Fibroblast of lung (primary cell): ENCODE measurements around the gene LFNG. TPM values are rescaled to one million over a fixed set of nuclear protein-coding genes. Genes with fewer than 3 reads are reported as not detected.
A peak's percentile ranks its signal among the peaks of the same experiment; 100 is the strongest.

Source experiments
- DNase-seq, 2 donors: peaks; one replicate each; pipeline versions ENCODE4 v3.0.0 to v3.0.0-alpha.2; 2010; ENCODE audit warnings: low read depth in 2 of 2
- H2AFZ ChIP-seq: 2 replicates; pipeline ENCODE4 v1.5.1; 2012; ENCODE audit warnings: low read length, control low read depth, inconsistent platforms
- H3K27ac ChIP-seq: 2 replicates; pipeline ENCODE4 v1.5.1; 2011; ENCODE audit warnings: low read length, control low read depth; ENCODE audit not compliant: insufficient read depth
- H3K27me3 ChIP-seq: 2 replicates; pipeline ENCODE4 v1.5.1; 2011; ENCODE audit warnings: mild to moderate bottlenecking, low read length; ENCODE audit not compliant: control insufficient read depth, insufficient read depth
- H3K36me3 ChIP-seq: 2 replicates; pipeline ENCODE4 v1.5.1; 2011; ENCODE audit warnings: low read length; ENCODE audit not compliant: control insufficient read depth, insufficient read depth
- H3K4me1 ChIP-seq: 2 replicates; pipeline ENCODE4 v1.5.1; 2011; ENCODE audit warnings: low read length; ENCODE audit not compliant: control insufficient read depth, insufficient read depth; ENCODE audit errors: extremely low read depth
- H3K4me2 ChIP-seq: 2 replicates; pipeline ENCODE4 v1.5.1; 2011; ENCODE audit warnings: low read length, control low read depth; ENCODE audit not compliant: insufficient read depth; ENCODE audit errors: extremely low read depth
- H3K4me3 ChIP-seq, 4 experiments: fragments of 200-600 bp in 1 of 4; sonication (generic) in 1 of 4; replicated peaks in 1 of 4; 2 replicates each; pipeline ENCODE4 v1.5.1; 2011 to 2016; ENCODE audit warnings: low read length in 4 of 4, low read depth in 3 of 4, mild to moderate bottlenecking in 3 of 4, control low read depth in 2 of 4, inconsistent platforms in 1 of 4, mixed read lengths in 1 of 4; ENCODE audit not compliant: insufficient read depth in 1 of 4; ENCODE audit errors: control extremely low read depth in 1 of 4
- H3K79me2 ChIP-seq: 2 replicates; pipeline ENCODE4 v1.5.1; 2012; ENCODE audit warnings: mild to moderate bottlenecking, low read length, inconsistent platforms; ENCODE audit not compliant: control insufficient read depth, insufficient read depth
- H3K9ac ChIP-seq: 2 replicates; pipeline ENCODE4 v1.5.1; 2011; ENCODE audit warnings: mild to moderate bottlenecking, low read length, control low read depth; ENCODE audit not compliant: insufficient read depth
- H3K9me3 ChIP-seq: 2 replicates; pipeline ENCODE4 v1.5.1; 2012; ENCODE audit warnings: low read depth, low read length; ENCODE audit not compliant: control insufficient read depth, insufficient read depth
- H4K20me1 ChIP-seq: 2 replicates; pipeline ENCODE4 v1.5.1; 2011; ENCODE audit warnings: low read length; ENCODE audit not compliant: control insufficient read depth, insufficient read depth; ENCODE audit errors: extremely low read depth
- CTCF ChIP-seq, 2 donors: IDR thresholded peaks in 1 of 2; conservative IDR thresholded peaks in 1 of 2; 1 replicate in 1 of 2; 2 replicates in 1 of 2; pipeline ENCODE4 v1.5.1; 2011 to 2012; ENCODE audit warnings: low read length in 2 of 2, control low read depth in 1 of 2, inconsistent platforms in 1 of 2, low read depth in 1 of 2, mild to moderate bottlenecking in 1 of 2
- EZH2 ChIP-seq: IDR thresholded peaks from 2 replicates; pipeline ENCODE4 v1.5.1; 2012; ENCODE audit warnings: low read length, control low read depth, mild to moderate bottlenecking; ENCODE audit errors: missing control alignments
- polyA plus RNA-seq, 2 donors: library from polyadenylated mRNA; depleted of rRNA in 1 of 2; stranded (reverse) in 1 of 2; unstranded in 1 of 2; fragments of >200 nt; gene quantifications; 2 replicates each; pipeline ENCODE4 v1.2.1, GENCODE V29; 2011 to 2012; ENCODE audit warnings: missing spikeins in 1 of 2
- total RNA-seq: library from RNA; depleted of rRNA; stranded (reverse); fragments of >200 nt; gene quantifications from 2 replicates; pipeline ENCODE4 v1.2.1, GENCODE V29; 2014

Gene LFNG
- total and polyA plus RNA-seq, 2 donors (not counting 1 experiment from before 2014, with no cell fraction given) = 0.33 to 3.5 TPM

- no peaks in the 10 kb centered on the region for H3K27me3 ChIP-seq
Measured at GRCh38 chr7:2553831-2554581, 34.4 kb downstream of the LFNG start.

GRCh38 chr7:2554661-2555111 lies 35.1 kb downstream of the LFNG start:
- Histone ChIP-seq H3K36me3 (peaks cover 2% of the 10 kb centered on the region), H3K9ac (peak overlapping the region; percentile 99), H3K4me2 (peak overlapping the region; percentile 99), H3K79me2 (peaks cover 10% of the 10 kb centered on the region), H3K27me3 (no peaks in the 10 kb centered on the region), H3K4me3 (peak overlapping the region; percentile 71 to 83 (median 74)), H3K27ac (peak overlapping the region; percentile 100), H3K9me3 (no peaks in the 10 kb centered on the region), H3K4me1 (peaks cover 2% of the 10 kb centered on the region), H4K20me1 (no peaks in the 10 kb centered on the region), H2AFZ (no peak overlapping the region)
- TF ChIP-seq CTCF (conservative IDR thresholded peaks at IDR 0.05 in 1 of 2, IDR thresholded peaks at IDR 0.05 in 1 of 2; ENCODE audit: low read depth in 1 of 2, low read length in 2 of 2) (no peak), EZH2 (no peak)
- no peak for DNase-seq

More at GRCh38 chr7:2553831-2554581, 34.4 kb downstream of the LFNG start:
- TF ChIP-seq EZH2 = no peak
- no peak for TF ChIP-seq CTCF (conservative IDR thresholded peaks at IDR 0.05 in 1 of 2, IDR thresholded peaks at IDR 0.05 in 1 of 2; ENCODE audit: low read depth in 1 of 2, low read length in 2 of 2)
- H3K9me3 ChIP-seq = no peaks in the 10 kb centered on the region
- peaks cover 2% of the 10 kb centered on the region for H3K4me1 ChIP-seq
- H3K4me2 ChIP-seq = peak overlapping the region; percentile 99
- peak overlapping the region; percentile 71 to 83 (median 74) for H3K4me3 ChIP-seq
- no peaks in the 10 kb centered on the region for H4K20me1 ChIP-seq
- H3K27ac ChIP-seq = no peak overlapping the region
- peaks cover 2% of the 10 kb centered on the region for H3K36me3 ChIP-seq
- peaks cover 8% of the 10 kb centered on the region for H3K79me2 ChIP-seq
- H3K9ac ChIP-seq = peak overlapping the region; percentile 99
- DNase-seq = no peak
- no peak overlapping the region for H2AFZ ChIP-seq

GRCh38 chr7:2555121-2556052 lies 35.8 kb downstream of the LFNG start, which contains the start of gene BRAT1:
BRAT1 (minus strand) TSS chr7:2555524; CDS start chr7:2554431, 1,093 bp downstream.
- Histone ChIP-seq H3K27me3 (no peaks in the 10 kb centered on the region), H3K9ac (peak within 1 kb of the TSS; percentile 99), H3K4me2 (peak within 1 kb of the TSS; percentile 99), H3K4me3 (peak within 1 kb of the TSS; percentile 71 to 83 (median 74)), H3K9me3 (no peaks in the 10 kb centered on the region), H2AFZ (peak within 1 kb of the TSS; percentile 90), H3K79me2 (peaks cover 13% of the 10 kb centered on the region), H3K36me3 (peaks cover 2% of the 10 kb centered on the region), H4K20me1 (no peaks in the 10 kb centered on the region), H3K4me1 (peaks cover 4% of the 10 kb centered on the region), H3K27ac (peak within 1 kb of the TSS; percentile 100)
- TF ChIP-seq EZH2 (no peak), CTCF (conservative IDR thresholded peaks at IDR 0.05 in 1 of 2, IDR thresholded peaks at IDR 0.05 in 1 of 2; ENCODE audit: low read depth in 1 of 2, low read length in 2 of 2) (peak; percentile 27 to 39)
- peak; percentile 90 for DNase-seq
